ENCODE results near the gene DET1.

DET1 gene

GRCh38 chr15:88491158-88491557 lies 55.3 kb downstream of the DET1 start:
- Histone ChIP-seq H3K9ac (ENCODE audit: low read length) (no peak overlapping the region), H3K27ac (ENCODE audit: low read length) (no peak overlapping the region), H3K4me3 (ENCODE audit: low read length) (no peak overlapping the region), H4K20me1 (ENCODE audit: insufficient read depth, low read length) (no peaks in the 10 kb centered on the region), H3F3A (ENCODE audit: insufficient read depth, low read length) (no peaks in the 10 kb centered on the region), H2AFZ (ENCODE audit: low read length) (no peak overlapping the region), H3K9me3 (replicated peaks; ENCODE audit: insufficient read depth, low read length) (no peaks in the 10 kb centered on the region), H3K36me3 (replicated peaks; ENCODE audit: insufficient read depth, low read length) (no peaks in the 10 kb centered on the region), H3K9me2 (replicated peaks; ENCODE audit: insufficient read depth, low read length) (no peaks in the 10 kb centered on the region), H3K79me2 (ENCODE audit: low read length) (no peaks in the 10 kb centered on the region), H3K4me1 (ENCODE audit: low read length) (no peaks in the 10 kb centered on the region), H3K27me3 (replicated peaks; ENCODE audit: insufficient read depth, low read length) (no peaks in the 10 kb centered on the region), H3K4me2 (ENCODE audit: low read depth, low read length) (no peak overlapping the region)
- DNase-seq = no peak
- no peak for TF ChIP-seq EZH2 (optimal IDR thresholded peaks at IDR 0.05; ENCODE audit: low read depth, low read length)
- TF ChIP-seq, protein P1, sequence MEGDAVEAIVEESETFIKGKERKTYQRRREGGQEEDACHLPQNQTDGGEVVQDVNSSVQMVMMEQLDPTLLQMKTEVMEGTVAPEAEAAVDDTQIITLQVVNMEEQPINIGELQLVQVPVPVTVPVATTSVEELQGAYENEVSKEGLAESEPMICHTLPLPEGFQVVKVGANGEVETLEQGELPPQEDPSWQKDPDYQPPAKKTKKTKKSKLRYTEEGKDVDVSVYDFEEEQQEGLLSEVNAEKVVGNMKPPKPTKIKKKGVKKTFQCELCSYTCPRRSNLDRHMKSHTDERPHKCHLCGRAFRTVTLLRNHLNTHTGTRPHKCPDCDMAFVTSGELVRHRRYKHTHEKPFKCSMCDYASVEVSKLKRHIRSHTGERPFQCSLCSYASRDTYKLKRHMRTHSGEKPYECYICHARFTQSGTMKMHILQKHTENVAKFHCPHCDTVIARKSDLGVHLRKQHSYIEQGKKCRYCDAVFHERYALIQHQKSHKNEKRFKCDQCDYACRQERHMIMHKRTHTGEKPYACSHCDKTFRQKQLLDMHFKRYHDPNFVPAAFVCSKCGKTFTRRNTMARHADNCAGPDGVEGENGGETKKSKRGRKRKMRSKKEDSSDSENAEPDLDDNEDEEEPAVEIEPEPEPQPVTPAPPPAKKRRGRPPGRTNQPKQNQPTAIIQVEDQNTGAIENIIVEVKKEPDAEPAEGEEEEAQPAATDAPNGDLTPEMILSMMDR (IDR thresholded peaks at IDR 0.05; ENCODE audit: low read length) = no peak

DNA sequence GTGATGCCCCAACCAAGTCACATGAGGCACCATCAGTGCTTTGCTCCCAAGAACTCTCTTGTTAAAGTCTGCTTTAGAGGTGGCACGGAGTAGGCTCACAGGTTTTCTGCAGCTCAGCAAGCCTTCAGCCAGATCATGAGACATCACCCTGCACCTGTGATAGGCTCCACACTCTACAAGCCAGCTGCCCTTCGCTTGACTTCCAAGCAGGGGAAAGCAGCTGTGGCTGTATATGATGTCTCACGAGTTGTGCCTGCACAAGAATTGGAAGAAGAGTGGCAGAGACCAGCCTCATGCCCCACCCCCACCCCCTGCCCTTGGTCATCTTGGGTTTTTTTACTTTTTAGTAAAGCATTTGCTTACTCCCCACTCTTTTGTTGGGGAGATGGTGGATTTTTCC lies 56.4 kb downstream of the DET1 start:
- DNase-seq = no peak
- Histone ChIP-seq H3F3A (ENCODE audit: insufficient read depth, low read length) (no peaks in the 10 kb centered on the region), H3K9ac (ENCODE audit: low read length) (no peak overlapping the region), H3K9me3 (replicated peaks; ENCODE audit: insufficient read depth, low read length) (no peaks in the 10 kb centered on the region), H2AFZ (ENCODE audit: low read length) (no peak overlapping the region), H3K36me3 (replicated peaks; ENCODE audit: insufficient read depth, low read length) (no peaks in the 10 kb centered on the region), H3K4me1 (ENCODE audit: low read length) (no peaks in the 10 kb centered on the region), H3K4me3 (ENCODE audit: low read length) (no peak overlapping the region), H3K27ac (ENCODE audit: low read length) (no peak overlapping the region), H3K27me3 (replicated peaks; ENCODE audit: insufficient read depth, low read length) (no peaks in the 10 kb centered on the region), H3K9me2 (replicated peaks; ENCODE audit: insufficient read depth, low read length) (no peaks in the 10 kb centered on the region), H3K4me2 (ENCODE audit: low read depth, low read length) (no peak overlapping the region), H4K20me1 (ENCODE audit: insufficient read depth, low read length) (no peaks in the 10 kb centered on the region), H3K79me2 (ENCODE audit: low read length) (no peaks in the 10 kb centered on the region)
- TF ChIP-seq EZH2 (optimal IDR thresholded peaks at IDR 0.05; ENCODE audit: low read depth, low read length) (no peak), EZH2phosphoT487 (IDR thresholded peaks at IDR 0.05; ENCODE audit: low read length) (no peak)
- TF ChIP-seq, protein P1 (IDR thresholded peaks at IDR 0.05; ENCODE audit: low read length) = no peak

DNA sequence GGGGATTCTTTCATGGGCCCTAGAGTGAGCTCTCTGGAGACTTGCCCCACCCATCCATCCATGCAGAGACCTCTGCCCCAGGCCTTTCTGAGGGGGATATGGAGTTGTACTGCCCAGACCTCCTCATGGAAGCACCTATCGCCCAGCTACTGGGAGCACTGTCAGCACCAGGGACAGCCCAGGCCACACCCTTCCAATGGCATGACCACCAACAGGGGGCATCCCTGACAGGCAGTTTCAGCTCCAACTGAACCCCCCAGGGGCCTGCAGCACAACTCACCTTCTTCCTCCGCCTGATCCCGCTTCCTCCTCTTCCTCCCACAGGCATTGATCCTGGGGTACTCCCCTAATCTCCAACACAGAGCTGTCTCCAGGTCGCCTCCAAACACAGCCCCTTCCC lies 57.2 kb downstream of the DET1 start:
- Histone ChIP-seq H3K9me2 (replicated peaks; ENCODE audit: insufficient read depth, low read length) (no peaks in the 10 kb centered on the region), H2AFZ (ENCODE audit: low read length) (no peak overlapping the region), H3K9me3 (replicated peaks; ENCODE audit: insufficient read depth, low read length) (no peaks in the 10 kb centered on the region), H3K9ac (ENCODE audit: low read length) (no peak overlapping the region), H3K4me2 (ENCODE audit: low read depth, low read length) (no peak overlapping the region), H3F3A (ENCODE audit: insufficient read depth, low read length) (no peaks in the 10 kb centered on the region), H3K36me3 (replicated peaks; ENCODE audit: insufficient read depth, low read length) (no peaks in the 10 kb centered on the region), H3K79me2 (ENCODE audit: low read length) (no peaks in the 10 kb centered on the region), H3K27ac (ENCODE audit: low read length) (no peak overlapping the region), H3K4me1 (ENCODE audit: low read length) (no peaks in the 10 kb centered on the region), H4K20me1 (ENCODE audit: insufficient read depth, low read length) (no peaks in the 10 kb centered on the region), H3K27me3 (replicated peaks; ENCODE audit: insufficient read depth, low read length) (no peaks in the 10 kb centered on the region), H3K4me3 (ENCODE audit: low read length) (no peak overlapping the region)
- TF ChIP-seq, protein P1 (IDR thresholded peaks at IDR 0.05; ENCODE audit: low read length) = no peak
- no peak for TF ChIP-seq EZH2 (optimal IDR thresholded peaks at IDR 0.05; ENCODE audit: low read depth, low read length)
- no peak for TF ChIP-seq EZH2phosphoT487 (IDR thresholded peaks at IDR 0.05; ENCODE audit: low read length)
- no peak for DNase-seq

Data from MM.1S (cell line).